Measurements from ENCODE around the gene PBOV1.

PBOV1 gene

GRCh38 chr6:138182939-138183789, 35.1 kb downstream of the PBOV1 start:
- no peak for DNase-seq (ENCODE audit: low read depth)
- TF ChIP-seq, protein P1, sequence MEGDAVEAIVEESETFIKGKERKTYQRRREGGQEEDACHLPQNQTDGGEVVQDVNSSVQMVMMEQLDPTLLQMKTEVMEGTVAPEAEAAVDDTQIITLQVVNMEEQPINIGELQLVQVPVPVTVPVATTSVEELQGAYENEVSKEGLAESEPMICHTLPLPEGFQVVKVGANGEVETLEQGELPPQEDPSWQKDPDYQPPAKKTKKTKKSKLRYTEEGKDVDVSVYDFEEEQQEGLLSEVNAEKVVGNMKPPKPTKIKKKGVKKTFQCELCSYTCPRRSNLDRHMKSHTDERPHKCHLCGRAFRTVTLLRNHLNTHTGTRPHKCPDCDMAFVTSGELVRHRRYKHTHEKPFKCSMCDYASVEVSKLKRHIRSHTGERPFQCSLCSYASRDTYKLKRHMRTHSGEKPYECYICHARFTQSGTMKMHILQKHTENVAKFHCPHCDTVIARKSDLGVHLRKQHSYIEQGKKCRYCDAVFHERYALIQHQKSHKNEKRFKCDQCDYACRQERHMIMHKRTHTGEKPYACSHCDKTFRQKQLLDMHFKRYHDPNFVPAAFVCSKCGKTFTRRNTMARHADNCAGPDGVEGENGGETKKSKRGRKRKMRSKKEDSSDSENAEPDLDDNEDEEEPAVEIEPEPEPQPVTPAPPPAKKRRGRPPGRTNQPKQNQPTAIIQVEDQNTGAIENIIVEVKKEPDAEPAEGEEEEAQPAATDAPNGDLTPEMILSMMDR (IDR thresholded peaks at IDR 0.05; ENCODE audit: low read depth, low read length, missing control alignments) = no peak
- in situ Hi-C loops (cut with HindIII; ENCODE audit: low sequenced_read_pairs) = no loop called here
- no peak overlapping the region for H3K4me3 ChIP-seq (ENCODE audit: low read depth, low read length)

DNA sequence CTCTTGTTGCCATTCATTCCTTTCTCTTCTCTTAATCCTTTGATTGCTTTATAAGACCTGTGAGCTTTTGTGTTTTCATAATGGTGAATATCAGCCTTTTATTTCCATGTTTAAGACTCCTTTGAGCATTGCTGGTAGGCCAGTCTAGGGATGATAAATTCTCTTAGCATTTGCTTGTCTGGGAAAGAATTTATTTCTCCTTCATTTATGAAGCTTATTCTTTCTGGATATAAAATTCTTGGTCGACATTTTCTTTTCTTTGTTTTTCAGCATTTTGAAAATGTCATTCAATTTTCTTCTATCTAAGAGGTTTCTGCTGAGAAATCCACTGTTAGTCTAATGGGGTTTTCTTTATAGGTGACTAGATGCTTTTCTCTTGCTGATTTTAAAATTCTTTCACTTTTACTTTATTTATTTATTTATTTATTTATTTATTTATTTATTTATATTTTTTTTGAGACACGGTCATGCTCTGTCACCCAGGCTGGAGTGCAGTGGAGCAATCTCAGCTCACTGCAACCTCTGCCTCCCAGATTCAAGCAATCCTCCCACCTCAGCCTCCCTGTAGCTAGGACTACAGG, 41.5 kb downstream of the PBOV1 start:
- H3K4me3 ChIP-seq (ENCODE audit: low read depth, low read length) = no peak overlapping the region
- no peak for DNase-seq (ENCODE audit: low read depth)
- TF ChIP-seq, protein P1 (IDR thresholded peaks at IDR 0.05; ENCODE audit: low read depth, low read length, missing control alignments) = no peak
- in situ Hi-C loops (cut with HindIII; ENCODE audit: low sequenced_read_pairs) = no loop called here

DNA sequence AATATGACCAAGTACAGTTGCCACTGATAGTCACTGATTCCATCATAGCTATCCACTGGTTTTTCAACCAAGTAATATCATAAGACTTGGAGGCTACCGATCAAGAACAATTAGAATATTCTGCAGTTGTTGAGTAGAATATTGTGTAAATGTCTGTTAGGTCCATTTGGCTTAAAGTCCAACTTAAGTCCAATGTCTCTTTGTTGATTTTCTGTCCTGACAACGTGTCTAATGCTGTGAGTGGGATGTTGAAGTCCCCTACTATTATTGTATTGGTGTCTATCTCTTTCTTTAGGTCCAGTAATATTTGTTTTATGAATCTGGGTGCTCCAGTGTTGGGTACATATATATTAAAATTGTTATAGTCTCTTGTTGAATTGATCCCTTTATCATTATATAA, 42.7 kb downstream of the PBOV1 start:
- in situ Hi-C loops (cut with HindIII; ENCODE audit: low sequenced_read_pairs) = no loop called here
- H3K4me3 ChIP-seq (ENCODE audit: low read depth, low read length) = no peak overlapping the region
- no peak for DNase-seq (ENCODE audit: low read depth)
- TF ChIP-seq, protein P1 (IDR thresholded peaks at IDR 0.05; ENCODE audit: low read depth, low read length, missing control alignments) = no peak

Measured in astrocyte of the cerebellum (primary cell).